ENCODE measurements around the gene PJA2.

- no peak for TF ChIP-seq EZH2 (IDR thresholded peaks at IDR 0.05; ENCODE audit: low read length, missing control alignments)
- TF ChIP-seq, protein P1, sequence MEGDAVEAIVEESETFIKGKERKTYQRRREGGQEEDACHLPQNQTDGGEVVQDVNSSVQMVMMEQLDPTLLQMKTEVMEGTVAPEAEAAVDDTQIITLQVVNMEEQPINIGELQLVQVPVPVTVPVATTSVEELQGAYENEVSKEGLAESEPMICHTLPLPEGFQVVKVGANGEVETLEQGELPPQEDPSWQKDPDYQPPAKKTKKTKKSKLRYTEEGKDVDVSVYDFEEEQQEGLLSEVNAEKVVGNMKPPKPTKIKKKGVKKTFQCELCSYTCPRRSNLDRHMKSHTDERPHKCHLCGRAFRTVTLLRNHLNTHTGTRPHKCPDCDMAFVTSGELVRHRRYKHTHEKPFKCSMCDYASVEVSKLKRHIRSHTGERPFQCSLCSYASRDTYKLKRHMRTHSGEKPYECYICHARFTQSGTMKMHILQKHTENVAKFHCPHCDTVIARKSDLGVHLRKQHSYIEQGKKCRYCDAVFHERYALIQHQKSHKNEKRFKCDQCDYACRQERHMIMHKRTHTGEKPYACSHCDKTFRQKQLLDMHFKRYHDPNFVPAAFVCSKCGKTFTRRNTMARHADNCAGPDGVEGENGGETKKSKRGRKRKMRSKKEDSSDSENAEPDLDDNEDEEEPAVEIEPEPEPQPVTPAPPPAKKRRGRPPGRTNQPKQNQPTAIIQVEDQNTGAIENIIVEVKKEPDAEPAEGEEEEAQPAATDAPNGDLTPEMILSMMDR (conservative IDR thresholded peaks at IDR 0.05 in 1 of 2, IDR thresholded peaks at IDR 0.05 in 1 of 2; ENCODE audit: low read depth in 1 of 2, low read length in 2 of 2), result no peak
Measured at GRCh38 chr5:109399092-109399759, 10.5 kb downstream of the PJA2 start.

Measured in fibroblast of lung (primary cell).